ENCODE results near the gene OXT. TPM values are rescaled to one million over a fixed set of nuclear protein-coding genes. Genes with fewer than 3 reads are reported as not detected.
A peak's percentile ranks its signal among the peaks of the same experiment; 100 is the strongest.

The OXT gene
- total and polyA plus RNA-seq, 2 of the 13 experiments (the other 11 are each of a cell fraction or from before 2014, with no cell fraction given) = not detected

DNA sequence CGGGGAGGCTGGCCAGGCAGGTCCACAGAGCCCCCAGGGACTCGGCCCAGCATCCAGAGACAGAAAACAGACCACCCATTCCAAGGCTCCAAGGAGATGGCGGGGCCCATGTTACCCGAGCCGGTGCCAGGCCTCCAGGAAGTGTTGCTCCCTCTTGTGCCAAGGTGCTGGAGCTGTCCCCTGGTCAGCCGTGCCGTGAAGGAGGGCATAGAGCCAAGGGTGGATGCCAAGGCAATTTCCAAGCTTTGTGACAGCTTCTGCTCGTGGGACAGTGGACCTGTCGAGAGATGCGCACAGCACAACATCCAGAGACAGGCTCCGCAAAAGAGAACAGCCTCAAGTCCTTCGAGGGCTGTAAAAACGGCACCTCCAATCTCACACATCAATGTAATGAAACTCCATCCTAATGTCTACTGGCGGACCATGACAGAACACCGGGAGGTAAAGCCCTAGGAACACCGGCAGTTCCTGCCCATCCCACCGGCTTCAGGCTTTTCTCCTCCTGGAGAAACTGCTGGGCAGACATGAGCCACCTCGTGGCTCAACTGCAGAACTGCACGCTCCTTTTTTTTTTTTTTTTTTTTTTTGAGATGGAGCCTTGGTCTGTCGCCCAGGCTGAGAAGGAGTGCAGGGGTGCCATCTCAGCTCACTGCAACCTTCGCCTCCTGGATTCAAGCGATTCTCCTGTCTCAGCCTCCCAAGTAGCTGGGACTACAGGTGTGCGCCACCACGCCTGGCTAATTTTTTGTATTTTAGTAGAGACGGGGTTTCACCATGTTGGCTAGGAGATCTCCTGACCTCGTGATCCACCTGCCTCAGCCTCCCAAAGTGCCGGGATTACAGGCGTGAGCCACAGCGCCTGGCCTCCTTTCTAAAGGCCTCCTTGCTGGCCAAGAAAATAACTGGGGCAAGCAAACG, 44.0 kb downstream of the OXT start (continued):
- TF ChIP-seq, protein P1, sequence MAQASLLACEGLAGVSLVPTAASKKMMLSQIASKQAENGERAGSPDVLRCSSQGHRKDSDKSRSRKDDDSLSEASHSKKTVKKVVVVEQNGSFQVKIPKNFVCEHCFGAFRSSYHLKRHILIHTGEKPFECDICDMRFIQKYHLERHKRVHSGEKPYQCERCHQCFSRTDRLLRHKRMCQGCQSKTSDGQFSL (CRISPR knock-in tag; IDR thresholded peaks at IDR 0.05) = no peak
- TF ChIP-seq CAMTA2 (CRISPR knock-in tag; IDR thresholded peaks at IDR 0.05; ENCODE audit: borderline replicate concordance) = peak; percentile 54; the same call in 1 of the 2 replicates
- no peak for TF ChIP-seq NR2F6 (IDR thresholded peaks at IDR 0.05)
- TF ChIP-seq NR2F6 (CRISPR knock-in tag; IDR thresholded peaks at IDR 0.05) = peak; percentile 25; the same call in 1 of the 2 replicates
- TF ChIP-seq SMARCE1 (IDR thresholded peaks at IDR 0.05; ENCODE audit: borderline replicate concordance) = no peak
- TF ChIP-seq, protein P2, sequence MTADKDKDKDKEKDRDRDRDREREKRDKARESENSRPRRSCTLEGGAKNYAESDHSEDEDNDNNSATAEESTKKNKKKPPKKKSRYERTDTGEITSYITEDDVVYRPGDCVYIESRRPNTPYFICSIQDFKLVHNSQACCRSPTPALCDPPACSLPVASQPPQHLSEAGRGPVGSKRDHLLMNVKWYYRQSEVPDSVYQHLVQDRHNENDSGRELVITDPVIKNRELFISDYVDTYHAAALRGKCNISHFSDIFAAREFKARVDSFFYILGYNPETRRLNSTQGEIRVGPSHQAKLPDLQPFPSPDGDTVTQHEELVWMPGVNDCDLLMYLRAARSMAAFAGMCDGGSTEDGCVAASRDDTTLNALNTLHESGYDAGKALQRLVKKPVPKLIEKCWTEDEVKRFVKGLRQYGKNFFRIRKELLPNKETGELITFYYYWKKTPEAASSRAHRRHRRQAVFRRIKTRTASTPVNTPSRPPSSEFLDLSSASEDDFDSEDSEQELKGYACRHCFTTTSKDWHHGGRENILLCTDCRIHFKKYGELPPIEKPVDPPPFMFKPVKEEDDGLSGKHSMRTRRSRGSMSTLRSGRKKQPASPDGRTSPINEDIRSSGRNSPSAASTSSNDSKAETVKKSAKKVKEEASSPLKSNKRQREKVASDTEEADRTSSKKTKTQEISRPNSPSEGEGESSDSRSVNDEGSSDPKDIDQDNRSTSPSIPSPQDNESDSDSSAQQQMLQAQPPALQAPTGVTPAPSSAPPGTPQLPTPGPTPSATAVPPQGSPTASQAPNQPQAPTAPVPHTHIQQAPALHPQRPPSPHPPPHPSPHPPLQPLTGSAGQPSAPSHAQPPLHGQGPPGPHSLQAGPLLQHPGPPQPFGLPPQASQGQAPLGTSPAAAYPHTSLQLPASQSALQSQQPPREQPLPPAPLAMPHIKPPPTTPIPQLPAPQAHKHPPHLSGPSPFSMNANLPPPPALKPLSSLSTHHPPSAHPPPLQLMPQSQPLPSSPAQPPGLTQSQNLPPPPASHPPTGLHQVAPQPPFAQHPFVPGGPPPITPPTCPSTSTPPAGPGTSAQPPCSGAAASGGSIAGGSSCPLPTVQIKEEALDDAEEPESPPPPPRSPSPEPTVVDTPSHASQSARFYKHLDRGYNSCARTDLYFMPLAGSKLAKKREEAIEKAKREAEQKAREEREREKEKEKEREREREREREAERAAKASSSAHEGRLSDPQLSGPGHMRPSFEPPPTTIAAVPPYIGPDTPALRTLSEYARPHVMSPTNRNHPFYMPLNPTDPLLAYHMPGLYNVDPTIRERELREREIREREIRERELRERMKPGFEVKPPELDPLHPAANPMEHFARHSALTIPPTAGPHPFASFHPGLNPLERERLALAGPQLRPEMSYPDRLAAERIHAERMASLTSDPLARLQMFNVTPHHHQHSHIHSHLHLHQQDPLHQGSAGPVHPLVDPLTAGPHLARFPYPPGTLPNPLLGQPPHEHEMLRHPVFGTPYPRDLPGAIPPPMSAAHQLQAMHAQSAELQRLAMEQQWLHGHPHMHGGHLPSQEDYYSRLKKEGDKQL (CRISPR knock-in tag; IDR thresholded peaks at IDR 0.05; ENCODE audit: low read depth) = no peak
- no peak for TF ChIP-seq NONO (IDR thresholded peaks at IDR 0.05)
- TF ChIP-seq NONO (CRISPR knock-in tag; conservative IDR thresholded peaks at IDR 0.05) = no peak
- 0 out of 2 replicates have a peak, but pooled peaks have one; percentile 6 for TF ChIP-seq SP2 (CRISPR knock-in tag; IDR thresholded peaks at IDR 0.05)
- TF ChIP-seq, protein P3, sequence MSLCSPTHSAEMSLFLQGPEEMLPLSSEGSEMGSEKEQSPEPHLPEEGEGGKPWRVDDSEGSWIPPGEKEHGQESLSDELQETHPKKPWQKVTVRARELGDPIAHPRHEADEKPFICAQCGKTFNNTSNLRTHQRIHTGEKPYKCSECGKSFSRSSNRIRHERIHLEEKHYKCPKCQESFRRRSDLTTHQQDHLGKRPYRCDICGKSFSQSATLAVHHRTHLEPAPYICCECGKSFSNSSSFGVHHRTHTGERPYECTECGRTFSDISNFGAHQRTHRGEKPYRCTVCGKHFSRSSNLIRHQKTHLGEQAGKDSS (CRISPR knock-in tag; IDR thresholded peaks at IDR 0.05; ENCODE audit: borderline replicate concordance, low read depth) = peak; percentile 90
- no peak for TF ChIP-seq MAFG (CRISPR knock-in tag; IDR thresholded peaks at IDR 0.05)
- TF ChIP-seq, protein P4, sequence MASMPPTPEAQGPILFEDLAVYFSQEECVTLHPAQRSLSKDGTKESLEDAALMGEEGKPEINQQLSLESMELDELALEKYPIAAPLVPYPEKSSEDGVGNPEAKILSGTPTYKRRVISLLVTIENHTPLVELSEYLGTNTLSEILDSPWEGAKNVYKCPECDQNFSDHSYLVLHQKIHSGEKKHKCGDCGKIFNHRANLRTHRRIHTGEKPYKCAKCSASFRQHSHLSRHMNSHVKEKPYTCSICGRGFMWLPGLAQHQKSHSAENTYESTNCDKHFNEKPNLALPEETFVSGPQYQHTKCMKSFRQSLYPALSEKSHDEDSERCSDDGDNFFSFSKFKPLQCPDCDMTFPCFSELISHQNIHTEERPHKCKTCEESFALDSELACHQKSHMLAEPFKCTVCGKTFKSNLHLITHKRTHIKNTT (CRISPR knock-in tag; IDR thresholded peaks at IDR 0.05) = no peak
- TF ChIP-seq JUND (CRISPR knock-in tag; IDR thresholded peaks at IDR 0.05) = no peak
- TF ChIP-seq, protein P5, sequence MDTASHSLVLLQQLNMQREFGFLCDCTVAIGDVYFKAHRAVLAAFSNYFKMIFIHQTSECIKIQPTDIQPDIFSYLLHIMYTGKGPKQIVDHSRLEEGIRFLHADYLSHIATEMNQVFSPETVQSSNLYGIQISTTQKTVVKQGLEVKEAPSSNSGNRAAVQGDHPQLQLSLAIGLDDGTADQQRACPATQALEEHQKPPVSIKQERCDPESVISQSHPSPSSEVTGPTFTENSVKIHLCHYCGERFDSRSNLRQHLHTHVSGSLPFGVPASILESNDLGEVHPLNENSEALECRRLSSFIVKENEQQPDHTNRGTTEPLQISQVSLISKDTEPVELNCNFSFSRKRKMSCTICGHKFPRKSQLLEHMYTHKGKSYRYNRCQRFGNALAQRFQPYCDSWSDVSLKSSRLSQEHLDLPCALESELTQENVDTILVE (CRISPR knock-in tag; IDR thresholded peaks at IDR 0.05) = 0 out of 2 replicates have a peak, but pooled peaks have one; percentile 37
- TF ChIP-seq CHCHD3 (CRISPR knock-in tag; IDR thresholded peaks at IDR 0.05) = no peak
- no peak for TF ChIP-seq ZFP36L1 (CRISPR knock-in tag; IDR thresholded peaks at IDR 0.05)
- no peak for TF ChIP-seq ELF4 (CRISPR knock-in tag; IDR thresholded peaks at IDR 0.05; ENCODE audit: borderline replicate concordance)
- TF ChIP-seq ZFY (CRISPR knock-in tag; IDR thresholded peaks at IDR 0.05) = peak; percentile 46; the same call in 1 of the 2 replicates
- no peak for TF ChIP-seq PHF20 (CRISPR knock-in tag; IDR thresholded peaks at IDR 0.05)
